IPS-20b (cell line): Measurements from ENCODE around the gene AGPAT2.

ENCODE experiments used
- H3K27ac ChIP-seq: one replicate; pipeline ENCODE4 v1.5.1; 2013; ENCODE audit warnings: low read length
- H3K27me3 ChIP-seq: 2 replicates; pipeline ENCODE4 v1.6.1; 2013; ENCODE audit warnings: mild to moderate bottlenecking, low read length, inconsistent platforms; ENCODE audit not compliant: insufficient read depth
- H3K36me3 ChIP-seq: 2 replicates; pipeline ENCODE4 v1.6.1; 2013; ENCODE audit warnings: low read depth, mild to moderate bottlenecking, inconsistent platforms, low read length, moderate library complexity; ENCODE audit not compliant: insufficient read depth
- H3K4me1 ChIP-seq: 2 replicates; pipeline ENCODE4 v1.6.1; 2013; ENCODE audit warnings: mild to moderate bottlenecking, control low read depth, inconsistent platforms, low read length, moderate library complexity; ENCODE audit not compliant: insufficient read depth
- H3K4me3 ChIP-seq: 2 replicates; pipeline ENCODE4 v1.5.1; 2013; ENCODE audit warnings: mild to moderate bottlenecking, low read length, inconsistent platforms
- H3K9ac ChIP-seq: 2 replicates; pipeline ENCODE4 v1.6.1; 2013; ENCODE audit warnings: low read depth, mild to moderate bottlenecking, inconsistent platforms, low read length, moderate library complexity
- H3K9me3 ChIP-seq: 2 replicates; pipeline ENCODE4 v1.6.1; 2013; ENCODE audit warnings: mild to moderate bottlenecking, low read depth, low read length, inconsistent platforms; ENCODE audit not compliant: insufficient read depth

Gene AGPAT2

DNA sequence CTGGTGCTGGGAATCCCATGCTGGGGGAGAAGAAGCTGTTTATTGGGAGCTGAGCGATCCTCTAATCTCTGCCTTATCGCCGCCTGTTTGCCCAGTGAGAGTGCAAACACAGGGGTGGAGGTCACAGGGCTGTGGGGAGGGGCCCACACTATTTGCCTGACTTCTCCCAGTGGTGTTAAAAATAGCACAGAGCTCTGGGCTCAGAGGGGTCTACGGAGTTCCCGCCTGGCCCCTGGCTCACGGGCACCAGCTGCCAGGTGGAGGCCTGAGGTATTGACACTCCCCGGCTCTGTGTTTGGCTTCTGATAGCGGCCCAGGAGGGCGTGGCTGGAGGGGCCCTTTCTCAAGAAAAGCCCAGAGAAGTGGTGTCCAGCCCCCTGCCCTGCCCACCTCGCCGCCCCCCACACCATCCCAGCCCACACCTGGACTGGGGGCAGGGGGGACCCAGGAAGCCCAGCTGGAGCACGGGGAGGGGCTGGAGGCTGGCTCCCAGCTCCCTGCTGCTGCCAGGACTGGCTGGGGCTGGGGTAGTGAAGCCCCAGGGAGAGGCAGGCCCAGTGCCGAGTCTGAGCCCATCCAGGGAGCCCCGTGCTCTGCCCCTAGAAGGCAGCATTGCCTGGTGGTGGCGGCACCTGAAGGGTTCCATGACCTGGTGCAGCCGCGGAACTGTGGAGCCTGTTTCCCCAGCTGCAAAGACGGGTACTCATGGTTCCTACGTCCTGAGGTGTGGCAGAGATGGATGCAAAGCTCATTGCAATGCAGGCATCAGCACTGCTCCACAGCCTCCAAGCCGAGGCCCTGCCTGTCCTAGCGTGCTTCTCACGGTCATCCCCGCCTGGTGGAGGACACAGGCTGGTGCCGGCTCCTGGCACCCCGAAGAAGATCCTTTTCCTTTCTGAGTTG, 60.3 kb downstream of the AGPAT2 start:
- Histone ChIP-seq H3K9me3 (no peaks in the 10 kb centered on the region), H3K27ac (no peak overlapping the region), H3K4me3 (no peak overlapping the region), H3K9ac (no peak overlapping the region), H3K4me1 (no peaks in the 10 kb centered on the region), H3K36me3 (no peaks in the 10 kb centered on the region), H3K27me3 (no peaks in the 10 kb centered on the region)

DNA sequence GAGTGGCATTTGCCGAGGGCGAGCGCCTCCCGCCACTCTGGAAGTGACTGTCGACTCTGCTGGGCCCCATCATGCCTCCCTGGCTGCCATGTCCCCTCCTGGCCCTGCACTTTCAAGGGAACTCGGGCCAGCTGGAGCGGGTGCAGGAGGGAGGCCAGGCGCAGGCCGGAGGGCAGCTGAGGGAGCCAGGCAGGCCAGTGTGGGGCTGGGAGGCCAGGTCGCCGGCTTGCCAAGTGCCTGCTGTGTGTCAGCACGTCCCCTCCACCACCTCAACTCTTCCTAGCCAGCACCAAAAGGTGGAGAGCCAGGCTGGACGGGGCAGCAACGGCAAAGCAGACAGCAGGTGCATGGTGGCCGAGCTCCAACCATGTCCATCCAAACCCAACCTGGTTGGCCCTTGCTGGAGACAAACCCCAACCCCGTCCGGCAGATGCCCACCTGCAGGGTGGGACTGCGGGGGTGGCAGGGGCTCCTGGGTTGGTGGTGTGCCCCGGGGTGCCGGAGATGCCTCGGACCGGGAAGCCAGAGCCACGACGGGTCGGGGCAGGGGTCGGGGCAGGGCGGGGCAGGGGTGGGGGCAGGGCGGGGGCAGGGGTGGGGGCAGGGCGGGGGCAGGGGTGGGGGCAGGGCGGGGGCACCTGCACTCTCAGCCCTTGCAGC, 61.1 kb downstream of the AGPAT2 start:
- no peak overlapping the region for H3K9ac ChIP-seq
- no peaks in the 10 kb centered on the region for H3K27me3 ChIP-seq
- no peaks in the 10 kb centered on the region for H3K4me1 ChIP-seq
- H3K36me3 ChIP-seq = no peaks in the 10 kb centered on the region
- no peak overlapping the region for H3K27ac ChIP-seq
- no peak overlapping the region for H3K4me3 ChIP-seq
- no peaks in the 10 kb centered on the region for H3K9me3 ChIP-seq

DNA sequence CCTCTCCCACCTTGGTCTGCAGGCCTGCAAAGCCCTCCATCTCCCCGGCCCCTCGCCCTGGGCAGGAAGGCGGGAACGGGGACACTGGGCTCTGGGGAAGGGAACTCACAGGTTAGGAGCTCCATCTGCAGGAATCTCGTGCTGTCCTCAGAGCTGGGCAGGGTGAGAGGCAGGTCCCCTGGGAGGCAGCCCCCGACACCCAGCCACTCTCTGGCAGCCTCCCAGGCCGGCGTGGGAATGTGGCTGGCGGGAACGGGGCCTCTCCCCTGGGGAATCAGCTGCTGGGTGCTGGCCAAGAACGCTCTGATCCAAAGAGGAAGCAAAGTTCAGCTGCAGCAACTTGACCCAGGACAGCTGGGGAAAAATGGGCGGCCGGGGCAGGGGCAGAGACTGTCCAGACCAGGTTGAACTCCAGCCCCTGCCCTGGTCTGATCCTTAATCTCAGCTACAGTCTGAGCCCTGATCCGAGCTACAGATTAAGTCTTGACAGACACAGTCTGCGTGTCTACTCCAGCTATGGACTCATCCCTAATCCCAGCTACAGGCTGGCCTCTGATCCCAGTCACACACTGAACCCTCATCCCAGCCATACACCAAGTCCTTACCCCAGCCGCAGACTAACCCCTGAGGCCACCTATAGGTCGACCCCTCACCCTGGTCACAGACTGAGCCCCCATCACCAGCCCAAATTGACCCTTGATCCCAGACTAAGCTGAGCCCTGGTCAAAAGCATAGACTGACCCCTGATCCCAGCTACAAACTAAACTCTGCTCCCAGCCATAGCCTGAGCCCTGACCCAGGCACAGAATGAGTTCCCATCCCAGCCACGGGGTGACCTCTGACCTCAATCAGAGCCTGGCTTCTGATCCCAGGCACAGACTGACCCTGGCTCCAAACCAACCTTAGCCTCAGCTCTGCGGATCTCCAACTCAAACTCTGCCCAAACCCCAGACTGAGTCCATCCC, 61.9 kb downstream of the AGPAT2 start:
- Histone ChIP-seq H3K4me3 (no peak overlapping the region), H3K27me3 (no peaks in the 10 kb centered on the region), H3K27ac (no peak overlapping the region), H3K9me3 (no peaks in the 10 kb centered on the region), H3K36me3 (no peaks in the 10 kb centered on the region), H3K4me1 (no peaks in the 10 kb centered on the region), H3K9ac (no peak overlapping the region)

DNA sequence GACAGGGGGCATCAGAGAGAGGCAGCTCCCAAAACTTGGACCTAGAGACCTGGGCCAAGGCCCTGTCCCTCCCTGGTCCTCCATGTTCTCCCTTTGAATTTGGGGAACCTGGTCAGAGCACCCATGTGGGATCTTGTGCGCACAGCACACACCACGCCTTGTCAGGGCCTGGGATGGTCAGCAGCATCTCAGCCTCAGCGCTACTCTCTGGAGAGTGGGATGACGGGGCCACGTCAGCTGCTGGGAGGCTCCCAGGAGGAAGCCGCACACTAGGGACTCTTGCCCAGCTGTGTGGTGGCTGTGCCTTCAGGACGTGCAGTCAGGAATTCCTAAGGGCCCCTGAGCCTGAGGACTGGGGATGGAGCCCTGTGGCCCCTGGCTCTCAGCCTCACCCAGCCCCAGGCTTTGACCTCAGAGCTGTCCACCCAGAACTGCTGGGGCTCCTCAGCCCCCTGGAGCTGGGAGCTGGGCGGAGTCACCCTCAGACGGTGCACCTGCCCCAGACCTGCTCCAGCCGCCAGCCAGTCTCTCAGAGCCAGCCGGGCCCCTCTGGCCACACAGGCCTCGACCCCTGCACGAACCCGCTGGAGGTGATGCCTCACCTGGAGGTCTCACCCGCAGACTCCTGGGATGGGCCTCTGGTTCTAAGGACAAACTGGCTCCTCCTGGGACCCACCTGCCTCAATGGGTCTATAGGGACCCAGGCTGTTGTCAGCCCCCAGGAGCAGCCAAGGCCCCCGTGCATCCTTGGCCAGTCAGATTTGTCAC, 62.9 kb downstream of the AGPAT2 start:
- Histone ChIP-seq H3K4me3 (no peak overlapping the region), H3K27me3 (no peaks in the 10 kb centered on the region), H3K36me3 (no peaks in the 10 kb centered on the region), H3K9ac (no peak overlapping the region), H3K27ac (no peak overlapping the region), H3K9me3 (no peaks in the 10 kb centered on the region), H3K4me1 (no peaks in the 10 kb centered on the region)

DNA sequence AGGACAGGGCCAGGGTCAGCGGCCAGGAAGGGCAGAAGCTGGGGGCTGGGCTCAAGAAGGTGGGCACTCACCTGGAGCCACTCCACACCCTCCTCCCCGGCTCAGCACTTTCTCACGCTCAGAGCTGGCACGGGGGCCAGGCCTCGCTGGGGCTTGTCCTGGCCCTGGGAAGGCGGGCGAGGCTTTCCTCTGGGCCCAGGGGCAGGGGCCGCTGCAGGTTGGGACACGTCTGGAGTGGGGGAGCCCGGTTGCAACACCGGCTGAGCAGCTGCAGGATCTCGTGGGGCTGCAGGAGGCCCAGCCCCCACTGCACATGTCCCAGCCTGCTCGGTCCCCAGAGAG, 63.4 kb downstream of the AGPAT2 start:
- Histone ChIP-seq H3K27me3 (no peaks in the 10 kb centered on the region), H3K9ac (no peak overlapping the region), H3K27ac (no peak overlapping the region), H3K4me3 (no peak overlapping the region), H3K4me1 (no peaks in the 10 kb centered on the region), H3K36me3 (no peaks in the 10 kb centered on the region), H3K9me3 (no peaks in the 10 kb centered on the region)
